Uterus (tissue), 2 donors: ENCODE results near the gene MXD4.

Experiments used
- POLR2A ChIP-seq, 2 donors: fragments of 450-650 bp; IDR thresholded peaks; one replicate each; pipeline ENCODE4 v1.6.1; 2016; ENCODE audit warnings: antibody characterized with exemption in 2 of 2, mild to moderate bottlenecking in 1 of 2, moderate library complexity in 1 of 2
- TF ChIP-seq, protein P1 (sequence below), 4 experiments: fragments of 200-600 bp in 2 of 4; fragments of 450-650 bp in 2 of 4; sonication (generic) in 2 of 4; IDR thresholded peaks; one replicate each; pipeline ENCODE4 v1.5.1; 2016 to 2019; ENCODE audit warnings: antibody characterized with exemption in 4 of 4, mild to moderate bottlenecking in 2 of 4, moderate library complexity in 1 of 4

DNA sequence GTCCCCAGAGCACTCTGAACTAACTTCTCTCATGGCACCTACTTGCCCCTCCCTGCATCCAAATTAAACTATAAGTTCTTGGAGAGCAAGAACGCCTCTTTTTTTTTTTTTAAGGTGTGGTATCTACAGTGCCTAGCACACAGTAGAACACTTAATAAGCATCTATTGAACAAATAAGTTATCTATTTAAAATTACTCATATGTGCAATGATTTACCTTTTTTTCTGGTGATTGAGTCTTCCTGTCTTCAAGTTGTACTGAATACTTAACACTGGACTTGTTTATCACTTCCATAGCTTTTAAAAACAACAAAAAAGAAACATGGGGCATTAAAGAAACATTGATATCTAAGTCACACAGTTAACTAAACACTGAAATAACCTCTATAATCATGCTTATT is 49.1 kb downstream of the MXD4 start:
- TF ChIP-seq, protein P1, sequence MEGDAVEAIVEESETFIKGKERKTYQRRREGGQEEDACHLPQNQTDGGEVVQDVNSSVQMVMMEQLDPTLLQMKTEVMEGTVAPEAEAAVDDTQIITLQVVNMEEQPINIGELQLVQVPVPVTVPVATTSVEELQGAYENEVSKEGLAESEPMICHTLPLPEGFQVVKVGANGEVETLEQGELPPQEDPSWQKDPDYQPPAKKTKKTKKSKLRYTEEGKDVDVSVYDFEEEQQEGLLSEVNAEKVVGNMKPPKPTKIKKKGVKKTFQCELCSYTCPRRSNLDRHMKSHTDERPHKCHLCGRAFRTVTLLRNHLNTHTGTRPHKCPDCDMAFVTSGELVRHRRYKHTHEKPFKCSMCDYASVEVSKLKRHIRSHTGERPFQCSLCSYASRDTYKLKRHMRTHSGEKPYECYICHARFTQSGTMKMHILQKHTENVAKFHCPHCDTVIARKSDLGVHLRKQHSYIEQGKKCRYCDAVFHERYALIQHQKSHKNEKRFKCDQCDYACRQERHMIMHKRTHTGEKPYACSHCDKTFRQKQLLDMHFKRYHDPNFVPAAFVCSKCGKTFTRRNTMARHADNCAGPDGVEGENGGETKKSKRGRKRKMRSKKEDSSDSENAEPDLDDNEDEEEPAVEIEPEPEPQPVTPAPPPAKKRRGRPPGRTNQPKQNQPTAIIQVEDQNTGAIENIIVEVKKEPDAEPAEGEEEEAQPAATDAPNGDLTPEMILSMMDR (IDR thresholded peaks at IDR 0.05), result no peak
- no peak for TF ChIP-seq POLR2A (IDR thresholded peaks at IDR 0.05)
